ENCODE data around the gene SLC39A11. TPM values are rescaled to one million over a fixed set of nuclear protein-coding genes. Genes with fewer than 3 reads are reported as not detected.

Gene SLC39A11
- total and polyA plus RNA-seq, 2 of the 13 experiments (the other 11 are each of a cell fraction or from before 2014, with no cell fraction given), result 17.2 to 31.5 TPM

DNA sequence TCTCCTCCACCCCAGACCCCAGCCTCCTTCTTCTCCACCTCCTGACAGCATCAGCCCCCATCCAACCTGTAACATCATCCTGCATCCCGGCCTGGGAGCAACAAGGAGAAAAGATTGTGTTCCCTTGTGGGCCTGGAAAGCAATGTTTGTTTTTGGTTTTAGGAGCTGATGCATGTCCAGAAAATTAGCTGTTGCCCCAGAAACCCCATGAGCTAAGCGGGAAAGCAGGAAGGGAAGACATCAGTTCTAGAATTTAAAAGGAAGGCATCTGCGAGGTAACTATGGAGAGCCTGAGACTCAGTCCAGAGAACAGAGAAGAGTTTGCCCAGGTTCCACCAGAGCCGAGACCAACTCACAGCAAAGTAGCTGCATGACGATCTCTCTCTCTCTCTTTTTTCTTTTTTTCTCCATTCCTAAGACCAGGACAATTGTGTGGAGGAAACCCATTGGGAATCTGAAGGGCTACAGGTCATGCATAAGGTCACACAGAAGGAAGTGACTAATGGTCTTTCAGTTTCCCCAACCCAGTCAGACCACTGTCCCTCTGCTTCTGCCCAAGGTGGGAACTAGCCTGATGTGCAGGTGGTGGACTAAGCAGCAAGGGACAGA, 124.4 kb downstream of the SLC39A11 start:
- 78% methylated on average over 5 of the region's 5 CpGs for WGBS (ENCODE audit: low lambda C conversion rate)
- H3K9me3 ChIP-seq (ENCODE audit: low read length), result no peaks in the 10 kb centered on the region
- no peak overlapping the region for H2AFZ ChIP-seq (ENCODE audit: low read length)
- ChIA-PET CTCF (ENCODE audit: low intra/inter-chr PET ratio, low total read pairs) (no interaction called here), POLR2A (no interaction called here)
- H4K20me1 ChIP-seq (ENCODE audit: insufficient read depth, low read length), result peaks cover 36% of the 10 kb centered on the region
- no peaks in the 10 kb centered on the region for H3K79me2 ChIP-seq (ENCODE audit: insufficient read depth, low read length)
- FAIRE-seq (no peak), DNase-seq (ENCODE audit: low spot score) (no peak), ATAC-seq (no peak)
- no peak overlapping the region for H3K9ac ChIP-seq (ENCODE audit: insufficient read depth, low read depth, low read length)
- H3K4me2 ChIP-seq (ENCODE audit: low read depth, low read length), result no peak overlapping the region; the same call in 1 of the 2 replicates
- H3K4me3 ChIP-seq (replicated peaks in 1 of 3; ENCODE audit: insufficient read depth in 1 of 3, low read depth in 2 of 3, low read length in 3 of 3), result no peak overlapping the region
- intact Hi-C loops (cut with micrococcal nuclease; ENCODE audit: unreplicated experiment) (no loop called here), in situ Hi-C loops (cut with HindIII; ENCODE audit: extremely low pct_ligation_motif_present, low pct_unique_long_range_greater_than_20kb) (loop anchor here (25.0 kb wide), 1 partner anchor 419 kb away; no protein-coding TSS in a partner anchor)
- peaks cover 33% of the 10 kb centered on the region for H3K4me1 ChIP-seq (ENCODE audit: insufficient read depth, low read length)
- peaks cover 2 to 17% of the 10 kb centered on the region in 2 experiments; a peak in 4 of 5 replicates for H3K27me3 ChIP-seq (ENCODE audit: control insufficient read depth in 1 of 2, insufficient read depth in 2 of 2, low read length in 2 of 2)
- BruUV-seq (replicated peaks), result no TSS peak
- TF ChIP-seq SNRNP70 (IDR thresholded peaks at IDR 0.05; ENCODE audit: low read depth, low read length), result no peak
- TF ChIP-seq CENPT (CRISPR knock-in tag; IDR thresholded peaks at IDR 0.05; ENCODE audit: low read depth), result no peak
- TF ChIP-seq ZNF33A (CRISPR knock-in tag; IDR thresholded peaks at IDR 0.05; ENCODE audit: borderline replicate concordance), result no peak
- no peak for TF ChIP-seq CREB1 (IDR thresholded peaks at IDR 0.05)
- TF ChIP-seq CREB1 (CRISPR knock-in tag; IDR thresholded peaks at IDR 0.05), result no peak
- TF ChIP-seq MAFF (IDR thresholded peaks at IDR 0.05; ENCODE audit: low read depth, low read length), result no peak
- no peak for TF ChIP-seq FOSL1 (CRISPR knock-in tag; IDR thresholded peaks at IDR 0.05; ENCODE audit: borderline replicate concordance)
- H3K36me3 ChIP-seq (replicated peaks in 1 of 2; ENCODE audit: control insufficient read depth in 1 of 2, insufficient read depth in 2 of 2, low read length in 2 of 2), result no peaks in the 10 kb centered on the region
- no peak overlapping the region for H3K27ac ChIP-seq (ENCODE audit: extremely low read length, insufficient read depth, low read length)

DNA sequence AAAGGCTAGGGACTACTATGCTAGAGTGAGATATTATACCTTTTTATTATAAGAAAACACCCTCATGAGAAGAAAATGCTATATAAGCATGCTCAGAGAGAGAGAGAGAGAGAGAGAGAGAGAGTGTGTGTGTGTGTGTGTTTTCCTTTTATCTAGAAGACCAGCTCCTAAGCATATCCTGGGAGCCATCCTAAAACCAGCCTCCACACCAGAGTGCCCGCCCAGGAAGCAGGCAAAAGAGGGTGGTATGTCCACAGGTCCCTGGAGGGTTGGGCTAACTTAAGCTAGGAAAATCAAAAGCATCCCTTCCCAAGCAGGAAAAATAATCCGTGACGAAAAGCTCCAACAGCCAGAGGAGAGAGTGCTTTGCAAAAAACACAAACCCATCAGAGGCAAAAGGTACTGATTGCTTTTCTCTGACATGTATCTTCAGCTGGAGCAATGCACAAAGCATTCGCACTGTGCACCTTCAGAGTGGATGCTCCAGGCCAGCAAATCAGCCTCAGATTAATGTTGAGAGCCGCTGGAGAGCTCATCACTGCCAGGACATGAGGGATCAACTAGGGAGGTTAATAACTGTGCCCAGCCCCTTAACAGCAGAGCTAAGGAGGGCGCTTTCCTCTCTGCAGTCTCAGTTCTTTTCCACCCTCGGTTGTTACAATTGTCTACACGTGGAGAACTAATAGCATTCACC, 125.1 kb downstream of the SLC39A11 start:
- in situ Hi-C loops (cut with HindIII; ENCODE audit: extremely low pct_ligation_motif_present, low pct_unique_long_range_greater_than_20kb) (loop anchor here (25.0 kb wide), 1 partner anchor 420 kb away; no protein-coding TSS in a partner anchor), intact Hi-C loops (cut with micrococcal nuclease; ENCODE audit: unreplicated experiment) (no loop called here)
- 78% methylated on average over 8 of the region's 8 CpGs for WGBS (ENCODE audit: low lambda C conversion rate)
- H3K9me3 ChIP-seq (ENCODE audit: low read length), result no peaks in the 10 kb centered on the region
- peaks cover 31% of the 10 kb centered on the region for H3K4me1 ChIP-seq (ENCODE audit: insufficient read depth, low read length)
- no peak overlapping the region for H2AFZ ChIP-seq (ENCODE audit: low read length)
- BruUV-seq (replicated peaks), result no TSS peak
- H3K27ac ChIP-seq (ENCODE audit: extremely low read length, insufficient read depth, low read length), result no peak overlapping the region
- no peak overlapping the region for H3K4me3 ChIP-seq (replicated peaks in 1 of 3; ENCODE audit: insufficient read depth in 1 of 3, low read depth in 2 of 3, low read length in 3 of 3)
- ChIA-PET CTCF (ENCODE audit: low intra/inter-chr PET ratio, low total read pairs) (no interaction called here), POLR2A (no interaction called here)
- no peak for FAIRE-seq
- peaks cover 32% of the 10 kb centered on the region for H4K20me1 ChIP-seq (ENCODE audit: insufficient read depth, low read length)
- no peak for ATAC-seq
- H3K4me2 ChIP-seq (ENCODE audit: low read depth, low read length), result no peak overlapping the region
- no peak overlapping the region for H3K9ac ChIP-seq (ENCODE audit: insufficient read depth, low read depth, low read length)
- peaks cover 2 to 17% of the 10 kb centered on the region in 2 experiments; a peak in 4 of 5 replicates for H3K27me3 ChIP-seq (ENCODE audit: control insufficient read depth in 1 of 2, insufficient read depth in 2 of 2, low read length in 2 of 2)
- H3K36me3 ChIP-seq (replicated peaks in 1 of 2; ENCODE audit: control insufficient read depth in 1 of 2, insufficient read depth in 2 of 2, low read length in 2 of 2), result no peaks in the 10 kb centered on the region
- TF ChIP-seq ZFP41 (CRISPR knock-in tag; IDR thresholded peaks at IDR 0.05; ENCODE audit: borderline replicate concordance), result no peak
- TF ChIP-seq ZNF430 (CRISPR knock-in tag; IDR thresholded peaks at IDR 0.05), result no peak
- no peak for TF ChIP-seq FOXP1 (IDR thresholded peaks at IDR 0.05)
- TF ChIP-seq FOXP1 (CRISPR knock-in tag; IDR thresholded peaks at IDR 0.05), result no peak
- TF ChIP-seq, protein P1, sequence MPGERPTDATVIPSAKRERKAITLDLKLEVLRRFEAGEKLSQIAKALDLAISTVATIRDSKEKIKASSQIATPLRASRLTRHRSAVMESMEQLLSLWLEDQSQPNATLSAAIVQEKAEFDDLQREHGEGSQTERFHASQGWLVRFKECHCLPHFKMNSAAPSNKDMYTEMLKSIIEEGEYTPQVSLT (CRISPR knock-in tag; IDR thresholded peaks at IDR 0.05; ENCODE audit: borderline replicate concordance, low read depth), result no peak
- no peak for DNase-seq (ENCODE audit: low spot score)
- H3K79me2 ChIP-seq (ENCODE audit: insufficient read depth, low read length), result no peaks in the 10 kb centered on the region

Measured in HepG2 (cell line).